Activated effector memory CD4-positive, alpha-beta T cell treated with anti-CD3 and anti-CD28 coated beads, Interleukin-2, amount 50 U/mL, for 16 hours (primary cell): ENCODE data around the gene DHPS.

ENCODE experiments used
- DNase-seq: peaks from one replicate; pipeline ENCODE4 v3.0.0-alpha.2; 2020

Gene DHPS

GRCh38 chr19:12641456-12641855 lies 40.2 kb downstream of the DHPS start:
- no peak for DNase-seq

DNA sequence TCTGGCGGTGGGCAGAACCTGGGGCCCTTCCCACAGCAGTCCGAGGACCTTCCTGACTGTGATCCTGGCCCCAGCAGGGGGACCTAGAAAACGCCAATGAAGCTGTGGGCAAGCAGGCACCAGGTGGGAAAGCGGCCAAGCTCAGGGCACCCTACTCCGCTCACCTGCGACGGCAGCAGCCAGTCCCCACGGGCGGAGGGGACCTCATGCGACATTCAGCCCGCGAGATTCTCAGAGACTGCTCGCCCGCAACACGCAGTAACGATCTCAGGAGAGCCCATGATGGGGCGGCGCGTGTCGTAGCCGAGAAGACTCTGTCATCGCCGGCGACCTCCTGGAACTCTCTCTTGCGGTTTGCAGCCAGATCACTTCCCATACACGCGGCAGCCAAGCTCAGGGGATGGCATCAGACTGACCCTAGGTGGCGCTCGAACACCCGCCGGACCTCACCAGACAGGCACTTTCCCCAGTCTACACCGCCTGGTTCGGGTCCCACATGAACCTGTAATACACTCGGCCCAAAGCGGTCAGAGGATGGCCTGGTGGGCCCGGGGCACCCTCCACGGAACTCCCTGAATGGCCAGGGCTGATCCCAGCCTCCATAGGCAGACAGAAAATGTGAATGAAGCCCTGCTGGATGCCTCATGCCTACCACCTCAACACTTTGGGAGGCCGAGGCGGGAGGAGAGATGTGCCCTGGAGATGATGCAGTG lies 41.6 kb downstream of the DHPS start:
- peak; percentile 93 for DNase-seq

DNA sequence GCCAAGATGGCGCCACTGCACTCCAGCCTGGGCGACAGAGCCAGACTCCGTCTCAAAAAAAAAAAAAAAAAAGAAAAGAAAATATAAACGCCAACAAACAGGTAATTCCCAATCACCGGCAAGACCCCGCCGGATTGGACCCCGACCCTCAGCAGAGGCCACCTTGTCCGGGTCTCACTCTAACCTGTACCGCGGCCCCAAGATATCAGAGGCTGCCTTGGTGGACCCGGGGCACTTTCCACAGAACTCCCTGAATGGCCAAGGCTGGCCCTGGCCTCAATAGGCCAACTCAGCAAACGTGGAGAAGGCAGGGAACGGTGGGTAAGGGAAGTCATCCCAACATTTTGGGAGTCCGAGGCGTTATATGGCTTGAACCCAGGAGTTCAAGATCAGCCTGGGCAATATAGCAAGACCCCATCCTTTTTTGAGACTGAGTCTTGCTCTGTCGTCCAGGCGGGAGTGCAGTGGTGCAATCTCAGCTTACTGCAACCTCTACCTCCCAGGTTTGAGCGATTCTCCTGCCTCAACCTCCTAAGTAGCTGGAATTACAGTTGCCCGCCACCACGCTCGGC lies 43.0 kb downstream of the DHPS start:
- DNase-seq, result no peak

- no peak for DNase-seq
Observed at GRCh38 chr19:12636631-12637030, 45.0 kb downstream of the DHPS start.

- DNase-seq, result no peak
Observed at GRCh38 chr19:12629215-12629614, 52.5 kb downstream of the DHPS start.

DNA sequence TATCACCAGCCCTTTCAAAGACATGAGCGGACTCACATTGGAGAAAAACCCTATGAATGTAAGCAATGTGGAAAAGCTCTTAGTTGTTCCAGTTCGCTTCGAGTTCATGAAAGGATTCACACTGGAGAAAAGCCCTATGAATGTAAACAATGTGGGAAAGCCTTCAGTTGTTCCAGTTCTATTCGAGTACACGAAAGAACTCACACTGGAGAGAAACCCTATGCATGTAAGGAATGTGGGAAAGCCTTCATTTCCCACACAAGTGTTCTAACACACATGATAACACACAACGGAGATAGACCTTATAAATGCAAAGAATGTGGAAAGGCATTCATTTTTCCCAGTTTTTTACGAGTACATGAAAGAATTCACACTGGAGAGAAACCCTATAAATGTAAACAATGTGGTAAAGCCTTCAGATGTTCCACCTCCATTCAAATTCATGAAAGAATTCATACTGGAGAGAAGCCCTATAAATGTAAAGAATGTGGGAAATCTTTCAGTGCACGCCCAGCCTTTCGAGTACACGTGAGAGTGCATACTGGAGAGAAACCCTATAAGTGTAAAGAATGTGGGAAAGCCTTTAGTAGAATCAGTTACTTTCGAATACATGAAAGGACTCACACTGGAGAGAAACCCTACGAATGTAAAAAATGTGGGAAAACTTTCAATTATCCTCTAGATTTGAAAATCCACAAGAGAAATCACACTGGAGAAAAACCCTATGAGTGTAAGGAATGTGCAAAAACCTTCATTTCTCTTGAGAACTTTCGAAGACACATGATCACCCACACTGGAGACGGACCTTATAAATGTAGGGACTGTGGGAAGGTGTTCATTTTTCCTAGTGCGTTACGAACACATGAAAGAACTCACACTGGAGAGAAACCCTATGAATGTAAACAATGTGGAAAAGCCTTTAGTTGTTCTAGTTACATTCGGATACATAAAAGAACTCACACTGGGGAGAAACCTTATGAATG lies 53.3 kb downstream of the DHPS start:
- no peak for DNase-seq

DNA sequence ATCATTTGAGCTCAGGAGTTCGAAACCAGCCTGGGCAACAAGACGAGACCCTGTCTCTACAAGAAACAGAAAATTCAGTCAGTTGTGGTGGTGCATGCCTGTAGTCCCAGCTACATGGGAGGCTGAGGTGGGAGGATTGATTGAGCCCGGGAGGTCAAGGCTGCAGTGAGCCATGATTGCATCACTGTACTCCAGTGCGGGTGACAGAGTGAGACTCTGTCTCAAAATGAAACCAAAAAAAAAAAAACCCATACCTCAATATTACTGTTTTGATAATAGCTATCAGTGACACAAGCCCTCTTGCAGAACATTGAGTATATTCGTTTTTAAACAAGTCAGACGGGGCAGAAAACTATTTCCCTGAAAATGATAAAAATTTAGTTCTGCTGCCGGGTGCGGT lies 54.7 kb downstream of the DHPS start:
- DNase-seq, result no peak
